Stimulated activated CD8-positive, alpha-beta memory T cell treated with anti-CD3 and anti-CD28 coated beads, Interleukin-12 subunit alpha, Interleukin-12 subunit beta, amount 100 ng/mL, for 24 hours (primary cell): ENCODE results near the gene DGKB.

Source experiments
- DNase-seq: peaks from one replicate; pipeline ENCODE4 v3.0.0-alpha.2; 2020; ENCODE audit errors: extremely low read depth

The DGKB gene

GRCh38 chr7:14207711-14208110, 694.8 kb downstream of the DGKB start:
- no peak for DNase-seq

DNA sequence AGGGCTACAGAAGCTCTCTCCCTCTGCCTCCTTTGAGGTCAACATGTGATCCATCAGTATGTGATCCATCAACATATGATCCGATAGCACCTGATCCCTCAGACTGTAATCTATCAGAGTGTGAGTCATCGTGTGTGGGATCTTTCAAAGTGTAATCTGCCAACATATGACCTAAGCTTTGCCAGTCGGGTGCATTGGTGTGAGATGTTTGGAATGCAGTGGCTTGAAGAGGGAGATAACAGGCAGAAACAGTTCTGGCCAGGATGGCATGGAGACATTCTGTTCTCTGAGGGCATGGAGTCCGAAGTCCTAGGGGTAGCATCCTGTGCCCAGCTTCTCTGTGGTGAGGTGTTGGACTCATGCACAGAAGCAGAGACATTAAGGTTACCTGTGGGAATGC, 695.4 kb downstream of the DGKB start:
- no peak for DNase-seq

DNA sequence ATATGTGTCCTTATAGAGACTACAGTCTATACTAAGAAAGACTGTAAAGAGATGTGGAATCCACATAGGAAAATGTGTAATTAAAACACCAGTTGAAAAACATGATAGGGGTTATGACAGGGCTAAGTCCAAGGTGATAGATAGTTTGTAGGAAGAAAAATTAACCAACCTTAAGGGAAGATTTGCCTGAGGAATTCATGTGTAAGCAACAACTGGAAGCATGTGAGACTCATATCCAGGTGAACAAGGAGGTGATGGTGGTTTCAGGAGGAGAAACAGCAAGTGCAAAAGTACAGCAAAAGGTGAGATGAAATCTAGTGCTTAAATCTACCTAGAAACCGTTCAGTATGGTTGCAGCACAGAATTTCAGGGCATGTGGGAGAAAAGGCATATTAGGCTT, 696.4 kb downstream of the DGKB start:
- no peak for DNase-seq

DNA sequence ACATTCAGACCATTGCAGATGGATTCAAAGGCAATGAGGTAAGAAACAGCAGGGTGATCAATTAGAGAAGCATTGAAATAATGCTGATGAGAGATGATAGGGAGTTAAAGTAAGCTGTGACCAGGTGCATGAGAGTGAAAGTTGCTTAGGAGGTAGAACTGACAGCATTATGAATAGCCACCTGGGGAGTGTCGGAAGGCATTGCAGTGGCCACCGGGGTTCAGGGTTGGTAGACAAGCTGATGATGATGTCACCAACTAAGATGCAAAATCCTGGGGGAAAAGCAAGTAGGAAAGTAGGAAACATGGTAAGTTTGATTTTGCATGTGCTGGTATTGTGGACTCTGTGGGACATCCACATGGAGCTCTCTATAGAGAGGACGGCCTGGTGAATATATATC, 701.2 kb downstream of the DGKB start:
- no peak for DNase-seq

GRCh38 chr7:14199336-14199735, 703.2 kb downstream of the DGKB start:
- DNase-seq, result no peak

DNA sequence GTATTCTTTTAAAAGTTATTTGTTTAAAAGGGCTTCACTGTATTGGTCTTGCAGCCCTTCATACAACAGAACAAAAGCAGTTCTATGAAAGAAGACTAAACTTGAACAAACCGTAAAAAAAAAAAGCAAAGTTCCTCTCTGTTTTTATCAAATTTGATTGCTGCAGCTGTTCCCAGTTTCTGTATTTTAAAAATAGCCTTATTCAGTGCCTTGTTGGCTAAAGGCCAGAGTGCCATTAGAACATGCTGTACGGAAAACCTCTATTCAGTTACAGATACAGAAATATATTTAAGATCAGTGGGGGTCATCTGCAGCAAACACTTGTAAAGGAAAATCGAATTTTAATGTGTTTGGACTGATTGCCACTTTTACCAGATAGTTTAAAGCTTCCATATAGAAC, 705.3 kb downstream of the DGKB start:
- DNase-seq, result no peak

DNA sequence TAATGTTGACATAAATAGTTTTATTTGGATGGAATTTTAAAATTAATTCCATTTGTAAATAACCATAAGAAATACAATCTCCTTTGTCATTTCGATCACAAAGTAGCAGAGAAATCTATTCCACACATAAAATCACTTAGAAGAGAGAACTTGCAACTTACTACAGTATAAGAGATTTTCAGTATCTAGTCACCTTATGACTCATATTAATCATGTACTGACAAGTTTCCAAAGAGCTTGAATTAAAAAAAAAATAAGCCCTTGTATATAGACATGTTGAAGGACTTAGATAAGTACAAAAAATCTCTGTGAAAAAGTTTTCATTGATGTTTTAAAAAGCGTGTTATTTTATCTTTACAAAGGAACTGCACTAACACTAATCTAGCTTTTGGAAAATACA, 706.0 kb downstream of the DGKB start:
- no peak for DNase-seq

- no peak for DNase-seq
Measured at GRCh38 chr7:14195871-14196270, 706.7 kb downstream of the DGKB start.

DNA sequence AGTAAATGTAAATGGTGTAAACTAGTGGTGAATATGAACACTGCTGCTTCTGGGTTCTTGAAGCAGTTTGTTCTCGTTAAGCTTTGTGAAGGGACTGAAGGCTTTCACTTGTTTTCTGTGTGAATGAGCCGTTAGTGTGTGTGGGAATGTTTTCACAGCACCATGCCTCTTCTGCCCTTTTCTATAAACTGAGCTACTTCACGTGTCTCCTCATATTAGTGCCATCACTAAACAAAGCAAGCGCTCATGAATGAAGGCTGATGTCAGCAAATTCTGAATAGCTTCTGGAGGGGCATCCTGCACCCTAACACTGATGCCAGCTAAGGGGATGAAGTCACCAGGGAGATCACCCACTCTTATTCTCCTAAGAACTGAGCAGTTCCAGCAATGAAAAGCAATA, 707.5 kb downstream of the DGKB start:
- DNase-seq, result no peak

- no peak for DNase-seq
Measured at GRCh38 chr7:14191686-14192098, 710.9 kb downstream of the DGKB start.

GRCh38 chr7:14184292-14184864, 718.2 kb downstream of the DGKB start:
- no peak for DNase-seq

GRCh38 chr7:14179781-14180180, 722.8 kb downstream of the DGKB start:
- no peak for DNase-seq

DNA sequence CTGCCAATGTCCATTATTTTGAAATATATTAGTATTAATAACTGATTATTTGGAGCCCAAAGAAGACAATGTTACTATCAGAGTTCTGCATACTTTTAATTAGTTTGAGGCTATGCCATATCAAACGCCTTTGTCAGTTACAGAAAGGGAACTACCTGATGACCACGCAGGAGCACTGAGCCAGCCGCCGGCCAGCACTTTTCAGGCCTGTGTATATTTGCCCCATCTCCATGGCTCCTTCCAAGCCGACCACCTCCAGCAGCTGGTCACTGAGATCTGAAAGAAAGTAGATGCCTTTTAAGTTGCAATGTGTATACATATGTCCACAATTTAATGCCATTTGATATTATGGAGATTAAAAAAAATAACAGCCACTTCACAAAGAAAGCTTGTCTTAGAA, 724.7 kb downstream of the DGKB start:
- no peak for DNase-seq

DNA sequence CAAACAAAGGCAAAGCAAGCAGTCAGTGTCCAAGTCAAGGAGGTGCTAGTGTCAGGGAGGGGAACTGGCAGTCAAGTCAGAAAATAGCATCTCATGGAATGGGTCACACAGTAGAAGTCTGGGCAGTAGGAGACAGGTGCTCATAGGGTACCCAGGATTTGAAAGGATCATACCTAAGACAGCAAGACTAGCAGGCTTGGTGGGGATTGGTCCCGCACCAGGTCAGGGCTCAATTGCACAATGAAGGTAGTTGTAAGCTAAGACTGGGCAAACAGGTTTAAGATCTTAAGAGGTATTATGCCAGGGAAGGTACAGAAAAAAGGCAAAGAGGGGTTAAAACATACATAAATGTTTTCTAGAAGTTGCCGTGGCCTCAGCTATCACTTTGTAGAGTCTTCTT, 731.7 kb downstream of the DGKB start:
- no peak for DNase-seq

GRCh38 chr7:14158111-14158510, 744.4 kb downstream of the DGKB start:
- no peak for DNase-seq

DNA sequence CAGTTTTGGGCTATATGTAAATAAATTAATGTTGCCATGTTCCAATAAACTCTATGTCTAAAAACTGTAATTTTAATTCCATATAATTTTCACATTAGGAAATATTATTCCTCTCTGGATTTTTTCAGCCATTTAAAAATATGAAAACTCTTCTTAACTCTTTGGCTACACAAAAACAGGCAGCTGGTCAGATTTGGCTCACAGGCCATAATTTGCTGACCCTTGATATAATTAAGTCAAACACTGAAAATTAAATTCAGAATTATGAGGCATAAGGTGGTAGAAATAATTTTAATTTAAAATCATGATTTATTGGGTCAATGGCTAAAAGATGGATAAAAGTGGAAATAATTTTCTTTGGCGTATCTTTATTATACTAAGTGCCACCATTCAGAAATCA, 746.1 kb downstream of the DGKB start:
- DNase-seq, result no peak

DNA sequence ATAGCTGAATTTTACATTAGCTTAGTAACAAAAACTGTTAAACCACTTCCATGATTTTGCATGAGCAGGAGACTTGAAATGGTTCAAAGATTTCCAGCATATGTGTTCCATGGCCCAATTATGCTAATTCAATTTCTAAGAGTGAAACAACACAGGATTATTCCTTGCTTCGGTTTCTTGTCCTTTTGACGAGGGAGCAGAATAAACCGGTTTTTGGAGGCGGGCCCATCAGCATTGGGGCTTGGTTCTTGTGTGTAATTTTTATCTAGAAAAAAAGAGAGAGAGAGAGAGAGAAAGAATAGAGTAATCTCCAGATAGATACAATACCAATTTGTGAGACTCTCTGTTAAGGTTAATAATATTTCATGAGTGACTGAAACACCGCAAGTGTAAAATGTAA, 753.6 kb downstream of the DGKB start:
- no peak for DNase-seq

- DNase-seq, result no peak
Measured at GRCh38 chr7:14147532-14147931, 755.0 kb downstream of the DGKB start.

DNA sequence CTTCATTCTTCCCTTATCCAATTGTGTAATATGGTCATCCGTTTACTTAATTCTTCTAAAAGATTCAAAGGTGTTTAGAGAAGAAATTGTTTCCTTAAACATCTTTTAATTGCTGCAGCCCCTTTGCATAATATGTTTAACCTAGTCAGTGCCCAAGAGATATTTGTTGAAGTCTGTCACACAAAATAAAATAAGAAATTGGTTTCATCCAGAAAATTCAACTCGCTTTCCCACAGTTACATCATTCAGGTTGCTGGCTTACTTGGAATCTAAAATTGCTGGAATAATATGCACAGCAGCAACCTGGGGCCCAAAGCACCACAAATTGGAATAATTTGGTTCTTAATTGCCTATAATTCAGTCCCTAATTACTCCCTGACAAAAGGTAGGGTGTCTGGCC, 758.0 kb downstream of the DGKB start:
- DNase-seq, result no peak

- DNase-seq, result no peak
Measured at GRCh38 chr7:14144109-14144508, 758.4 kb downstream of the DGKB start.

DNA sequence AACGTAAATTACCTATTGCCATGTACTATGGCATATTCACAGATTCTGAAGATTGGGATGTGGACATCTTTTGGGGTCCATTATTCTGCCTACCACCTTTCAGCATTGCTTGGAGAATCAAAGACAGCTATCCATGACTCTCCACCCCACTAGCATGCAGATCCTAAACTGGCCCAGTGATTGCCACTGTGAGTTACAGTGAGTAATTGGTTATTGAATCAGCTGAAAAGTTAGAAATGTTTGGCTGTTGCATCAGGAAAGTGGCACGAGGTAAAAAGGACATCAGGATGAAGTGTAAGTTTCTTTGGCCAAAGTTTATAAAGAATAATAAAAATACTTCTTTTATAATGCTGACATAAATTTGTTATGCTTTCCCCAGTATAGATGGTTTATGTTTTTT, 764.9 kb downstream of the DGKB start:
- DNase-seq, result no peak

GRCh38 chr7:14133752-14134151, 768.8 kb downstream of the DGKB start:
- DNase-seq, result no peak

- DNase-seq, result no peak
Measured at GRCh38 chr7:14125998-14126397, 776.6 kb downstream of the DGKB start.

- DNase-seq, result no peak
Measured at GRCh38 chr7:14124716-14125115, 777.8 kb downstream of the DGKB start.

- no peak for DNase-seq
Measured at GRCh38 chr7:14123923-14124322, 778.6 kb downstream of the DGKB start.
